IPS DF 4.7 (cell line): ENCODE results near the gene MORN1.

Experiments
- DNase-seq: peaks from one replicate; pipeline ENCODE4 v3.0.0-alpha.2; 2013; ENCODE audit warnings: low spot score; ENCODE audit errors: extremely low read depth

MORN1 gene

GRCh38 chr1:2374252-2375155 lies 16.9 kb downstream of the MORN1 start:
- no peak for DNase-seq

GRCh38 chr1:2373551-2374251 lies 17.7 kb downstream of the MORN1 start:
- no peak for DNase-seq

- DNase-seq: no peak
Measured at GRCh38 chr1:2372551-2373490, 18.5 kb downstream of the MORN1 start.

GRCh38 chr1:2368053-2368744 lies 23.2 kb downstream of the MORN1 start:
- no peak for DNase-seq

GRCh38 chr1:2363847-2364513 lies 27.4 kb downstream of the MORN1 start:
- no peak for DNase-seq

- no peak for DNase-seq
Measured at GRCh38 chr1:2360588-2361364, 30.6 kb downstream of the MORN1 start.

GRCh38 chr1:2358651-2359640 lies 32.4 kb downstream of the MORN1 start:
- no peak for DNase-seq

- DNase-seq: no peak
Measured at GRCh38 chr1:2358072-2358471, 33.3 kb downstream of the MORN1 start.

- no peak for DNase-seq
Measured at GRCh38 chr1:2356911-2357845, 34.2 kb downstream of the MORN1 start.

GRCh38 chr1:2356401-2356800 lies 35.0 kb downstream of the MORN1 start:
- no peak for DNase-seq

GRCh38 chr1:2355373-2356261 lies 35.7 kb downstream of the MORN1 start:
- DNase-seq: no peak

- no peak for DNase-seq
Measured at GRCh38 chr1:2354511-2355372, 36.6 kb downstream of the MORN1 start.

GRCh38 chr1:2353551-2354438 lies 37.6 kb downstream of the MORN1 start:
- no peak for DNase-seq

GRCh38 chr1:2352897-2353550 lies 38.3 kb downstream of the MORN1 start:
- DNase-seq: no peak
